B cell (primary cell): ENCODE results near the gene DLX3. TPM values are rescaled to one million over a fixed set of nuclear protein-coding genes. Genes with fewer than 3 reads are reported as not detected.

Experiments used
- ATAC-seq: fragments of 200-7000 bp; cut with Tn5 transposase; one replicate; pipeline ENCODE4 v1.10.0; 2021; ENCODE audit warnings: low read depth, mild to moderate bottlenecking, moderate number of reproducible peaks, moderate library complexity
- CTCF ChIA-PET: fragments of 350-600 bp; sonication (Branson Sonifier 250); formaldehyde crosslinking; loops from one replicate; lab custom pipeline; 2021; ENCODE audit warnings: antibody characterized with exemption, inconsistent platforms; lab: Charles Lee
- POLR2A ChIA-PET: fragments of 350-600 bp; sonication (Branson Sonifier 250); formaldehyde crosslinking; loops from one replicate; lab custom pipeline; 2021; ENCODE audit warnings: antibody characterized with exemption; lab: Charles Lee
- DNase-seq: peaks from one replicate; pipeline ENCODE4 v3.0.0; 2013
- H2AFZ ChIP-seq: 2 replicates; pipeline ENCODE4 v1.6.1; 2012; ENCODE audit warnings: mild to moderate bottlenecking, low read depth, low read length; ENCODE audit not compliant: insufficient read depth, poor library complexity, severe bottlenecking
- H3K27ac ChIP-seq, 2 donors: 1 replicate in 1 of 2; 2 replicates in 1 of 2; pipeline ENCODE4 v1.5.1; 2012 to 2013; ENCODE audit warnings: low read length in 2 of 2, mild to moderate bottlenecking in 2 of 2, moderate library complexity in 1 of 2
- H3K27me3 ChIP-seq, 4 experiments: fragments of 200-600 bp in 1 of 4; sonication (generic) in 1 of 4; replicated peaks in 1 of 4; 1 replicate in 2 of 4; 2 replicates in 2 of 4; pipeline versions ENCODE4 v1.6.1 to v1.7.0; 2013 to 2016; ENCODE audit warnings: low read length in 3 of 4, mild to moderate bottlenecking in 2 of 4, mixed read lengths in 1 of 4, moderate library complexity in 1 of 4; ENCODE audit not compliant: insufficient read depth in 4 of 4, control insufficient read depth in 3 of 4; ENCODE audit errors: control extremely low read depth in 1 of 4
- H3K36me3 ChIP-seq, 2 experiments: replicated peaks in 1 of 2; 1 replicate in 1 of 2; 2 replicates in 1 of 2; pipeline versions ENCODE4 v1.6.1 to v1.7.1; 2013; ENCODE audit warnings: low read length in 1 of 2; ENCODE audit not compliant: insufficient read depth in 2 of 2, control insufficient read depth in 1 of 2; ENCODE audit errors: control extremely low read depth in 1 of 2, extremely low read depth in 1 of 2
- H3K4me1 ChIP-seq, 2 donors: fragments of 200-600 bp in 1 of 2; sonication (generic) in 1 of 2; 1 replicate in 1 of 2; 2 replicates in 1 of 2; pipeline versions ENCODE4 v1.5.1 to v1.6.1; 2013 to 2017; ENCODE audit warnings: low read length in 2 of 2; ENCODE audit not compliant: control insufficient read depth in 2 of 2, insufficient read depth in 2 of 2
- H3K4me2 ChIP-seq: replicated peaks from 2 replicates; pipeline ENCODE3; 2012; ENCODE audit warnings: mild to moderate bottlenecking, low read depth, low read length; ENCODE audit not compliant: poor library complexity, severe bottlenecking
- H3K4me3 ChIP-seq, 5 experiments: fragments of 200-600 bp in 1 of 5; sonication (generic) in 1 of 5; 1 replicate in 3 of 5; 2 replicates in 2 of 5; pipeline versions ENCODE4 v1.5.1 to v1.7.0; 2011 to 2016; ENCODE audit warnings: low read length in 4 of 5, mild to moderate bottlenecking in 4 of 5, low read depth in 2 of 5, control low read depth in 1 of 5, moderate library complexity in 1 of 5; ENCODE audit not compliant: insufficient read depth in 1 of 5; ENCODE audit errors: control extremely low read depth in 1 of 5, extremely low read depth in 1 of 5
- H3K79me2 ChIP-seq: fragments of 200-600 bp; sonication (generic); one replicate; pipeline ENCODE4 v1.6.0; 2016; ENCODE audit warnings: low read length; ENCODE audit not compliant: control insufficient read depth, insufficient read depth
- H3K9ac ChIP-seq: fragments of 200-600 bp; sonication (generic); 2 replicates; pipeline ENCODE4 v1.6.1; 2017; ENCODE audit warnings: mild to moderate bottlenecking, low read length, moderate library complexity
- H3K9me3 ChIP-seq, 3 donors: one replicate each; pipeline versions ENCODE4 v1.6.1 to v1.7.1; 2013; ENCODE audit warnings: low read length in 2 of 3; ENCODE audit not compliant: control insufficient read depth in 2 of 3, insufficient read depth in 1 of 3; ENCODE audit errors: control extremely low read depth in 1 of 3
- H4K20me1 ChIP-seq: 2 replicates; pipeline ENCODE4 v1.6.0; 2012; ENCODE audit warnings: mild to moderate bottlenecking, low read length; ENCODE audit not compliant: insufficient read depth, control insufficient read depth, poor library complexity, severe bottlenecking
- H3K27ac Mint-ChIP-seq: one replicate; pipeline ENCODE4 v1.8.0; 2021; ENCODE audit warnings: mixed read lengths
- H3K27me3 Mint-ChIP-seq: one replicate; pipeline ENCODE4 v1.8.0; 2021; ENCODE audit warnings: mixed read lengths
- H3K4me1 Mint-ChIP-seq: one replicate; pipeline ENCODE4 v1.8.0; 2021; ENCODE audit warnings: mixed read lengths
- H3K4me3 Mint-ChIP-seq: one replicate; pipeline ENCODE4 v1.8.0; 2021; ENCODE audit warnings: mixed read lengths
- H3K9me3 Mint-ChIP-seq: one replicate; pipeline ENCODE4 v1.8.0; 2022; ENCODE audit warnings: mixed read lengths; ENCODE audit not compliant: insufficient read depth
- CTCF ChIP-seq: fragments of 200-600 bp; IDR thresholded peaks from one replicate; pipeline ENCODE4 v1.8.0; 2022; ENCODE audit warnings: antibody characterized with exemption, mild to moderate bottlenecking
- EZH2 ChIP-seq: IDR thresholded peaks from 2 replicates; pipeline ENCODE4 v1.6.1; 2012; ENCODE audit warnings: borderline replicate concordance, low read depth, mild to moderate bottlenecking, moderate library complexity, low read length; ENCODE audit not compliant: insufficient read depth, poor library complexity, severe bottlenecking
- WGBS: methylation state at CpG from one replicate; pipeline ENCODE4 v1.1.5; 2013; ENCODE audit warnings: missing lambda C conversion rate; ENCODE audit not compliant: insufficient coverage; 5-methylcytosine and 5-hydroxymethylcytosine counted together
- intact Hi-C: fragments of 100-400 bp; cut with micrococcal nuclease; formaldehyde crosslinking; loops from one replicate; pipeline ENCODE4 v1.10.0; 2022
- polyA plus RNA-seq: library from polyadenylated mRNA; depleted of rRNA; stranded (reverse); fragments of >200 nt; gene quantifications from 2 replicates; pipeline ENCODE4 v1.2.3, GENCODE V29; 2012
- total RNA-seq, 2 donors: library from RNA; stranded (reverse); fragments of 120-200 nt in 1 of 2; gene quantifications; 1 replicate in 1 of 2; 2 replicates in 1 of 2; pipeline versions ENCODE4 v1.2.3 to v1.2.4, GENCODE V29; 2013 to 2022

Gene DLX3
- total and polyA plus RNA-seq, 2 donors (not counting 1 experiment from before 2014, with no cell fraction given): not detected

GRCh38 chr17:49969134-49969759, 25.8 kb downstream of the DLX3 start, which contains the start of gene DLX4:
TSS of gene DLX4 (plus strand) at chr17:49969190. CDS start at chr17:49969469, 279 bp downstream.
- ATAC-seq (no peak), DNase-seq (peak; percentile 50)
- Histone ChIP-seq H3K9ac (peak within 1 kb of the TSS; percentile 78), H3K9me3 (peaks cover 0 to 50% (median 0%) of the 10 kb centered on the region in 3 donors), H3K4me3 (peak within 1 kb of the TSS; percentile 41 to 89 (median 62)), H4K20me1 (no peaks in the 10 kb centered on the region), H3K4me2 (peak within 1 kb of the TSS; percentile 99), H3K4me1 (peaks cover 55 to 66% of the 10 kb centered on the region in 2 donors), H3K27me3 (peaks cover 0 to 95% (median 72%) of the 10 kb centered on the region in 4 experiments), H2AFZ (peak within 1 kb of the TSS; percentile 79), H3K36me3 (no peaks in the 10 kb centered on the region), H3K79me2 (no peaks in the 10 kb centered on the region), H3K27ac (no peak within 1 kb of the TSS)
- 7% methylated on average over 40 of the region's 45 CpGs for WGBS
- Mint-ChIP-seq H3K27ac (peak within 1 kb of the TSS; percentile 32), H3K4me1 (peaks cover 42% of the 10 kb centered on the region), H3K9me3 (no peaks in the 10 kb centered on the region), H3K4me3 (peak within 1 kb of the TSS; percentile 91), H3K27me3 (peaks cover 79% of the 10 kb centered on the region)
- CTCF ChIA-PET: interaction anchor here (1.6 kb wide), 1 partner anchor 28 kb away, joined by 3 read pairs; no protein-coding TSS in a partner anchor
- TF ChIP-seq EZH2 (no peak), CTCF (no peak)
- POLR2A ChIA-PET: no interaction called here
- intact Hi-C loops: no loop called here
